Activated CD4-positive, alpha-beta T cell treated with anti-CD3 and anti-CD28 coated beads, Interleukin-2, amount 10 ng/mL, durations not matched to agents 7 days and 5 days (primary cell): ENCODE results near the gene GRIK4. TPM values are rescaled to one million over a fixed set of nuclear protein-coding genes. Genes with fewer than 3 reads are reported as not detected.

ENCODE experiments used
- CTCF ChIA-PET: fragments of 350-600 bp; sonication (Branson Sonifier 250); formaldehyde crosslinking; loops from one replicate; lab custom pipeline; 2021; ENCODE audit warnings: antibody characterized with exemption; lab: Charles Lee
- POLR2A ChIA-PET: fragments of 350-600 bp; sonication (Branson Sonifier 250); formaldehyde crosslinking; loops from one replicate; lab custom pipeline; 2021; ENCODE audit warnings: antibody characterized with exemption; lab: Charles Lee
- DNase-seq: peaks from one replicate; pipeline ENCODE4 v3.0.0-alpha.2; 2020
- H3K27ac Mint-ChIP-seq: one replicate; pipeline ENCODE4 v1.8.0; 2021; ENCODE audit warnings: mild to moderate bottlenecking, moderate library complexity, mixed read lengths
- H3K27me3 Mint-ChIP-seq: one replicate; pipeline ENCODE4 v1.8.0; 2021; ENCODE audit warnings: mixed read lengths
- H3K36me3 Mint-ChIP-seq: one replicate; pipeline ENCODE4 v1.8.0; 2021; ENCODE audit warnings: low read depth, mixed read lengths
- H3K4me1 Mint-ChIP-seq: one replicate; pipeline ENCODE4 v1.8.0; 2021; ENCODE audit warnings: mixed read lengths
- H3K4me3 Mint-ChIP-seq: one replicate; pipeline ENCODE4 v1.8.0; 2021; ENCODE audit warnings: mild to moderate bottlenecking, moderate library complexity, mixed read lengths
- H3K9me3 Mint-ChIP-seq: one replicate; pipeline ENCODE4 v1.8.0; 2021; ENCODE audit warnings: mixed read lengths
- total RNA-seq, 2 experiments: library from RNA; stranded (reverse); gene quantifications; one replicate each; pipeline ENCODE4 v1.2.3, GENCODE V29; 2021

GRIK4 gene
- total RNA-seq, 2 experiments from 2014 or later, result not detected

DNA sequence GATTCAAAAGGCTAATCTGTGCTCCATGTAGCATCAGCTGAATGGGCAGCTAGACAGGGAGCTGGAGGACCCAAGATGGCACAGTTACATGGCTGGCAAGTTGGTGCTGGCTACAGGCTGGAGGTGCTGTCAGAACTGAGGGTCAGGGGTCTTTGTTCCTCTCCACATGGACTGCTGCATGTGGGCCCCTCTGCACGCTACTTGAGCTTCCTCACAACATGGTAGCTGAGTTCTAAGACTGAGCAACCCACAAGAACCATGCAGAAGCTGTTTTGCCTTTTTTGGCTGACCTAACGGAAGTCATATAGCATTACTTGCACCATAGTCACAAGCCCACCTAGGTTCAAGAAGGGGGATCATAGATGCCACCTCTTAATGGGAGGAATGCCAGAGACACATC lies 196.1 kb downstream of the GRIK4 start:
- Mint-ChIP-seq H3K4me1 (no peaks in the 10 kb centered on the region), H3K36me3 (no peaks in the 10 kb centered on the region), H3K9me3 (peaks cover 3% of the 10 kb centered on the region), H3K27ac (no peak overlapping the region), H3K4me3 (no peak overlapping the region), H3K27me3 (no peaks in the 10 kb centered on the region)
- POLR2A ChIA-PET, result no interaction called here
- CTCF ChIA-PET, result no interaction called here
- DNase-seq, result no peak

DNA sequence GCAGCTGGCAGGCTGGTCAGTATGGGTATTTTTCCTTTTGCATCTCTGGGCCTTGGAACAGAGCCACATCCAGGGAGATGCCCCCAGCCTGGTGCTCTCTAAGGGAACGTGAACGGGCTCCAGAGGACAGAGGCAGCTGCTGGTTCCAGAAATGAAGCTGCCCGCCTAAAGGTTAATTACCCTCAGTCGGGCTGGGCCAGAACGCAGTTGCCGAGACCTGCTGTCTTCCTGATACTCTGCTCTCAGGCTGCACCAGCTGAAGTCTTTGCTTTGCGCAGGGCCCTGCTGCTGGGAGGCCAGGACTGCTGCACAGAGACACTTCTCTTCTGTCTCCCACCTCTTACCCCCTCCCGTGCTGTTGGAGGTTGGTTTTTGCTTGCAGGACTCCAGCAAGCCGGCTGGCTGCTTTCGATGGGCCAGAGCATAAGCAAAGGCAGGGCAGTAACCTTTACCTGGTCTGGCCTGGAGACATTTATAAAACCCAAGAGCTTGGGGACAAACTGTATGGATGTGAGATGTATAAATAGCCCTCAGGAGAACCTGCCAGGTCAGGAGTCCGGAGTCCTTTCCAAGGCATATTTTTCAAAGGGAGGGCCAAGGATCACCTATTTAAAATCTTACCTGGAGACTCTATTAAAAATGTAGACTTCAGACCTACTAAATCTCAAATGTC lies 197.1 kb downstream of the GRIK4 start:
- H3K27me3 Mint-ChIP-seq, result no peaks in the 10 kb centered on the region
- POLR2A ChIA-PET, result no interaction called here
- H3K27ac Mint-ChIP-seq, result no peak overlapping the region
- H3K36me3 Mint-ChIP-seq, result no peaks in the 10 kb centered on the region
- peaks cover 3% of the 10 kb centered on the region for H3K9me3 Mint-ChIP-seq
- no peaks in the 10 kb centered on the region for H3K4me1 Mint-ChIP-seq
- DNase-seq, result no peak
- no peak overlapping the region for H3K4me3 Mint-ChIP-seq
- CTCF ChIA-PET, result no interaction called here

DNA sequence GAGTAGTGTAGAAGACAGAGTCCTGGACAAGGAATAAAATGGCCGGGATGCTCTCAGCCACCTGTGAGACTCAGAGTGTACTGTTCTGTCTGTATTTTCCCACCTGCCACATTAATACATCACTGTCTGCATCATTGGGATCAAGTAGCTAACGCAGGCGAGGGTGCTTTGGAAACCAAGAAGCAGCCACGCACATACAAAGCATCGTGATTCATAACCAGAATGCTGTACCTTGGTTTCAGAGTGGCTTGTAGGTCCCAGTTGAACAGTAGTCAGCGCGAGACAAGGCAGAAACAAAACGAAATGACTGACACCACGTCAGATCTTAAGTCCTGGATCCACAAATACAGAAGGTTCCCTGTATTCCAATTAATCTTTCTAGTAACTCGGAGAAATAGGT lies 198.3 kb downstream of the GRIK4 start:
- Mint-ChIP-seq H3K4me3 (no peak overlapping the region), H3K27ac (no peak overlapping the region), H3K36me3 (no peaks in the 10 kb centered on the region), H3K27me3 (peaks cover 4% of the 10 kb centered on the region), H3K9me3 (peaks cover 3% of the 10 kb centered on the region), H3K4me1 (no peaks in the 10 kb centered on the region)
- CTCF ChIA-PET, result no interaction called here
- POLR2A ChIA-PET, result no interaction called here
- no peak for DNase-seq

DNA sequence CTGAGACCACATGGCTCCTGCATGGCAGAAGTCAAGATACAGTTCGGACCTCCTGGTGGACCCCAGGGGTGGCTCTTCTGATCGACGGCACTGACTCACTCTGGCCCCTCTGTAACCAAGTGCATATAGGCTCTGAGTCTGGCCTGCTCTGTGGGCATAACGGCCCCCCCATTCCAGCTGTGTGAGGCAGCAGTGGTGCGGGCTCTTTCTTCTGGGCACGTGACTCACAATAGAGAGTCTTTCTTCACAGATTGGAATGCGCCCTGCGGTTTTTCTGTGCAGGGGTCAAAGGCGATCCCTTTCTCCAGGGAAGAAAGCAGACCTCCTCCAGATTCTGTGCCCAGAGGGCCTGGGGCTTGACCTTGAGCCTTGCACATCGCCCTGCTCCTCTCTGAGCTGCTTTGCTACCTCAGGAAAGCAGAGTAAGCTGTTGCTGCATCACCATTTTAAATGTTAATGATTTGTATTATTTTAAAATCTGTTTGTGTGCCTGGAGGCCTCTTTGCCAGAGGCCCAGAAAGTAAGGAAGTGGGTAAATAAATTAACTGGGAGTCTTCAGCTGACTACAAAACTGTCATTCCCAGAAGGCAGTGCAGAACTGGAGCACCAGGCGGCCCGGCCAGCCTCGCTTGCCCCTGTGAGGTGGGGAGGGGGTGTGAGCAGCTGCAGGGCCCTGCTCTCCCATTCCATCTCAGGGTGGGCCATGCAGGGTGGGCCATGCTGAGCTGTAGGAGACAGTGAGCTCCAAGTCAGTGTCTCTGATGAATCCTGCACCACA lies 199.0 kb downstream of the GRIK4 start:
- H3K27me3 Mint-ChIP-seq, result peaks cover 5% of the 10 kb centered on the region
- no peaks in the 10 kb centered on the region for H3K36me3 Mint-ChIP-seq
- no peak overlapping the region for H3K4me3 Mint-ChIP-seq
- POLR2A ChIA-PET, result no interaction called here
- no peak overlapping the region for H3K27ac Mint-ChIP-seq
- peaks cover 3% of the 10 kb centered on the region for H3K4me1 Mint-ChIP-seq
- peaks cover 3% of the 10 kb centered on the region for H3K9me3 Mint-ChIP-seq
- DNase-seq, result no peak
- CTCF ChIA-PET, result interaction anchor here (1.4 kb wide), 1 partner anchor 18 kb away, joined by 3 read pairs; no protein-coding TSS in a partner anchor

DNA sequence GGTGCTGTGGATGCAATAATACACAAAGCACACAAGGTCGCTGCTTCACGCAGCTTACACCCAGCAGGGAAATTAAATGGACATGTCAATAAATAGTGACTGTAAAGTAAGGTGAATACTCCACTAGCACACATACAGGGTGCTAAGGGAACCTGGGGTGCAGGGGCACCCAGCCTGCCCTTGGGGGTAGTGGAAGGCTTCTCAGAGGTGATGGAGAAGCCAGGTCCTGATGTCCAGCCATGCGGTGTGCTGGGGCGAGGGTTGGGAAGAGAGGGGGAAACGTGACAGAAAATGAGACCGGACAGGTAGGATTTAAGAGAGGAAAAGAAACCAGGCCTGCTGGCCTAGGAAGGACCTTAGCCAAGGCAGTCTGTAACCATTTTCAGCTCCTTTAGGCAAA lies 200.5 kb downstream of the GRIK4 start:
- no peak for DNase-seq
- POLR2A ChIA-PET, result no interaction called here
- H3K27me3 Mint-ChIP-seq, result peaks cover 5% of the 10 kb centered on the region

DNA sequence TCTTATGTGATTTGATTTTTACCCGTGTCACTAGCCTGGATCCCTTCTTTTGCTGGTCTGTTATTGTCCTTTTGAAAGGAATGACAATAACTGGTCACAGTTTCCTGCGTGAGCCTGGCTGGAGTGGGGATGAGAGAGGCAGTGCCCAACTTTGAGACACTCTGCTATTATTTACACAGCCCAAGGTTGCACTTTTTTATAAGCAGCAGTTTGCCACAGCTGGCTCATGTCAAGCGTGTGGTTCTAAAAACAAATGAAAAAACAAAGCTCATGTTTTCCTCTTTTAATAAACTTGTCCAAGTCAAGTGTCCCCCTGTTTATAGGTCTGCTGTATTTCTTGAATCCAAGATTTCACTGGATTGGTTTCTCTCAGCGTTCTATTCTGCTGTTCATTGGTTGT lies 201.3 kb downstream of the GRIK4 start:
- Mint-ChIP-seq H3K4me3 (no peak overlapping the region), H3K36me3 (no peaks in the 10 kb centered on the region), H3K27ac (no peak overlapping the region), H3K27me3 (peaks cover 5% of the 10 kb centered on the region), H3K9me3 (peaks cover 1% of the 10 kb centered on the region), H3K4me1 (peaks cover 3% of the 10 kb centered on the region)
- CTCF ChIA-PET, result no interaction called here
- POLR2A ChIA-PET, result no interaction called here
- DNase-seq, result no peak

More for the DNA sequence above, 200.5 kb downstream of the GRIK4 start:
- peaks cover 3% of the 10 kb centered on the region for H3K9me3 Mint-ChIP-seq
- CTCF ChIA-PET, result interaction anchor here (1.4 kb wide), 1 partner anchor 19 kb away, joined by 3 read pairs; no protein-coding TSS in a partner anchor
- peaks cover 3% of the 10 kb centered on the region for H3K4me1 Mint-ChIP-seq
- H3K36me3 Mint-ChIP-seq, result no peaks in the 10 kb centered on the region
- no peak overlapping the region for H3K27ac Mint-ChIP-seq
- no peak overlapping the region for H3K4me3 Mint-ChIP-seq

DNA sequence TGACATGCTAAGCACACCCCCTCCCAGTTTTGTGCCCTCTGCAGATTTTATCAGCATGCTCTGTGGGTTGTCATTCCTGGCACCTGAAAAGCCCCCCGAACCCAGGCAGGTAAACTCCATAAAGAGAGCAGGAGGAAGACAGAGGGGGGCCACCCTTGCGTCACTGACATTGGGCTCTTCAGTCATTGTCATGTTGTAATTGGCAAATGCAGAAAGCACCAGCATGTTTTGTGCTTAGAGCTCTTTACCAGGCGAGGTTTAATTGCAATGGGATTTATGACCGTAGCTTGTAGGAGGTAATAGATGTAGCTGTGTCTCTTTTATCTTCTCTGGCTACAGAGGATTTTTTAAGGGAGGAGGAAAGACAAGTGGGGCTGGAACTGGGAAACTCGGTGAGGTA lies 201.7 kb downstream of the GRIK4 start:
- peaks cover 3% of the 10 kb centered on the region for H3K4me1 Mint-ChIP-seq
- POLR2A ChIA-PET, result no interaction called here
- no peak overlapping the region for H3K27ac Mint-ChIP-seq
- H3K9me3 Mint-ChIP-seq, result no peaks in the 10 kb centered on the region
- no peaks in the 10 kb centered on the region for H3K36me3 Mint-ChIP-seq
- DNase-seq, result no peak
- CTCF ChIA-PET, result no interaction called here
- no peak overlapping the region for H3K4me3 Mint-ChIP-seq
- peaks cover 5% of the 10 kb centered on the region for H3K27me3 Mint-ChIP-seq

DNA sequence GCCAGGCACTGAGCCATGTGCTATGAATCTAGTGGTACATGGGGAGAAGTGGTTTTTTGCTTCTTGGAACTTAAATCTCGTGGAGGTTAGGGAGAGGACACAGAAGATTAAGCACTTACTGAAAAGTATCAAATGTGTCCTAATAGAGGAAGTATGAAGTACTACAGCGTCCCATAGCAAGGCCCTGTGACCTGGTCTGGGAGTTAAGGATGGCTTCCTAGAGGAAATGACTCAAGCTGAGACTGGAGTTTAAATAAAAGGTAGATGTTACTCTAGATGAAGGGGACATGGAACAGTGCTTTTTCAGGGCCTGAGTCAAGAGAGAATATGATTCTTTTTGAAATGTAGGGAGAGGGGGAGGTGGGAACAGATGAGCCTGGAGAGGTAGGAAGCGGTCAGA lies 202.9 kb downstream of the GRIK4 start:
- no peaks in the 10 kb centered on the region for H3K9me3 Mint-ChIP-seq
- DNase-seq, result no peak
- H3K4me3 Mint-ChIP-seq, result no peak overlapping the region
- H3K27ac Mint-ChIP-seq, result no peak overlapping the region
- no peaks in the 10 kb centered on the region for H3K36me3 Mint-ChIP-seq
- ChIA-PET POLR2A (no interaction called here), CTCF (no interaction called here)
- H3K27me3 Mint-ChIP-seq, result peaks cover 5% of the 10 kb centered on the region
- peaks cover 3% of the 10 kb centered on the region for H3K4me1 Mint-ChIP-seq

DNA sequence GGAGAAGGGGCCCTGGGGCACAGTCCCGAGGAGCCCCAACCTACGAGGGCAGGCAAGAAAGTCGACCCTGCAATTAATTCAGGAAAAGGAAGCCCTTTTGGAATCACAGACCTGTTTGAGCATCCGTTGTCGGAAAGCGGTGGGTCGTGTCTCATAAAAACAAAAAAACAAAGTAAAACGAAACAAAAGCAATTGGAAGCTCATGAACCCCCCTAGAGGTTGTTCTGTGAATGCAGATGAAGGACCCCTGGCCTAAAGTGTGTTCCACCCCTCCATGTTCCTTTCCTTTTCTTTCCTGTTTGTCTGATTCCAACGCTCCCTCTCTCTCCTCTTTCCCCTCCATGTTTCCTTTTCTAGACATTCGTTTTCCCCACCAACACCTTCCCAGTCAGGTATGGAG lies 203.7 kb downstream of the GRIK4 start:
- no peak for DNase-seq
- POLR2A ChIA-PET, result no interaction called here
- no peak overlapping the region for H3K27ac Mint-ChIP-seq
- no peaks in the 10 kb centered on the region for H3K36me3 Mint-ChIP-seq
- H3K9me3 Mint-ChIP-seq, result no peaks in the 10 kb centered on the region
- H3K27me3 Mint-ChIP-seq, result peaks cover 5% of the 10 kb centered on the region
- CTCF ChIA-PET, result no interaction called here
- H3K4me1 Mint-ChIP-seq, result peaks cover 3% of the 10 kb centered on the region
- H3K4me3 Mint-ChIP-seq, result peak overlapping the region; percentile 53

DNA sequence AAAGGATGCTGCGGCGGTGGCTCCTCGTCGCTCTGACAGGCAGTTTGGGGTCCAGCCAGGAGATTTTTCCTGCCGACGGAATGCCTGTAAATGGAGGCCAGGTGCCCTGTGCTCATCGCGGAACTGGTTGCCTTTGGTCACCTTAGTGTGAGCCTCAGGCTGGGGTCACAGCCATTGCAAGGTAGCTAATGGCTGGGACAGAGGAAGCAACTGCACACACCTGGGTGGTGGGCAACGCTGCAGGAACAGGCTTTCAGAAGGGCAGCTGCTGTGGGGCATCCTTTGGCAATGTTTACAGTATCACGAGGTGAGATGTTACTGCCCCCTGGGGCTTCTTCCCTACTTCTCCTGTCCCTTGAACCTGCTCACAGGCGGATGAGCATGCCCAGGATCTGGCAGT lies 205.5 kb downstream of the GRIK4 start:
- POLR2A ChIA-PET, result no interaction called here

DNA sequence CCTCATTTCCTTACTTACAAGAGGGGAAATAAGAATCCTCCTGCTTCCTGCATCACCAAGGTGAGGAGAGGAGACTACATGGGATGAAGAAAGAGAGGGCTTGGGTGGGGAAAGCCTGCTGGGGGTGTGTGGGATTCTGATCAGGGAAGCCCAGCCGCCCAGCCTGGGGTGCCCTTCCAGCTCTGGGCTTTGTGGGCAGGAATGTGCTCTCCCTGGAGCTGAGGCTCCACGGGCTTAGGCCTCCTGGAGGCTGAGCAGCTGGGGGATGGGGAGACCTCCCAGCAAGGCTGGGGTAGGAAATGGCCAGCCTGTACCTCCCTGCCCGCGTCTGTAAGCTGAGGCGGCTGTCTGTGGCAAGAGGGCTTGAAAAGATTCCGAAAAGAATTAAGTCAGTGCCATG lies 206.1 kb downstream of the GRIK4 start:
- ChIA-PET POLR2A (no interaction called here), CTCF (interaction anchor here (0.6 kb wide), 1 partner anchor 1121 kb away, joined by 3 read pairs; no protein-coding TSS in a partner anchor)
- Mint-ChIP-seq H3K27ac (no peak overlapping the region), H3K4me1 (peaks cover 3% of the 10 kb centered on the region), H3K36me3 (no peaks in the 10 kb centered on the region), H3K27me3 (peaks cover 7% of the 10 kb centered on the region), H3K4me3 (no peak overlapping the region), H3K9me3 (no peaks in the 10 kb centered on the region)
- no peak for DNase-seq

More for the DNA sequence above, 205.5 kb downstream of the GRIK4 start:
- Mint-ChIP-seq H3K4me1 (peaks cover 3% of the 10 kb centered on the region), H3K27me3 (peaks cover 7% of the 10 kb centered on the region), H3K27ac (no peak overlapping the region), H3K36me3 (no peaks in the 10 kb centered on the region), H3K9me3 (no peaks in the 10 kb centered on the region), H3K4me3 (no peak overlapping the region)
- no peak for DNase-seq
- CTCF ChIA-PET, result no interaction called here

DNA sequence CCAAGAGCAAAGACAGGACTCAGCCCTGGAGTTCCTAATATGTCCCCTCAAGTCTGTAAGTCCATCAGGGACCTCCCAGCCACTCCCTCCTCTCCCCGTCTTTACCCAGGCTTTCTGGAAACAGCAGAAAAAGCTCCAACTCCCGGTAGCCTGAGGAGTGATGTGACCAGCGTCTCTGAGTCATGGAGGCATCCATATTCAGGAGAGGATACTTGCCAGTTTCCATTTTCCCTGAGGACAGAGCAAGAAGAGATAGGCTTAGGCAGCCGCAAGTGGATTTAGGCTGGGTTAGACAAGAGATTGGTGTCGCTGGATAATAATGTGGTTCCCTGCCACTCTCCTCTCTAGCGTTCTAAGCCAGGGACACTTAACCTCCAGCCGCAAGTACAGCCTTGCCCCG lies 206.6 kb downstream of the GRIK4 start:
- ChIA-PET POLR2A (no interaction called here), CTCF (no interaction called here)
- no peaks in the 10 kb centered on the region for H3K36me3 Mint-ChIP-seq
- H3K27me3 Mint-ChIP-seq, result peaks cover 7% of the 10 kb centered on the region
- peaks cover 3% of the 10 kb centered on the region for H3K4me1 Mint-ChIP-seq
- no peak overlapping the region for H3K27ac Mint-ChIP-seq
- no peak overlapping the region for H3K4me3 Mint-ChIP-seq
- no peaks in the 10 kb centered on the region for H3K9me3 Mint-ChIP-seq
- no peak for DNase-seq

DNA sequence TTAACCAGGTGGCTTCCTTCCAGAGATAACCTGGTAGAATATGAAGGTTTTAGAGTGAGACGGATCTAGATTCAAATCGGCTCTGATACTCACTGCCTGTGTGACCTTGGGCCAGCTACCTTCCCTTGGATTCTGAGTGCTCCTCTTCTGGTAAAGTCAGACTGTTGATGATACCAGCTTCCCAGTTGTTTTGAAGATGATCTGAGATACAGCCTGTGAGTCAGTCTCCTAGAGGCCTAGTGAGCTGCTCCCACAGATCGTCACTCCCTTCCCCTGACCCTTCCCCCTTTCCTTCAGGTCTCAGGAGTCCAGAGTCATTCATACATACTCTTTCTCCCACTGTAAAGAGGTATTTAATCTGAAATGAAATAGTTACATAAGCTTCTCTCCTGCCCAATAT lies 207.8 kb downstream of the GRIK4 start:
- no peaks in the 10 kb centered on the region for H3K9me3 Mint-ChIP-seq
- no peaks in the 10 kb centered on the region for H3K36me3 Mint-ChIP-seq
- H3K4me3 Mint-ChIP-seq, result no peak overlapping the region
- no peak for DNase-seq
- ChIA-PET POLR2A (no interaction called here), CTCF (no interaction called here)
- peaks cover 9% of the 10 kb centered on the region for H3K27me3 Mint-ChIP-seq
- peaks cover 3% of the 10 kb centered on the region for H3K4me1 Mint-ChIP-seq
- H3K27ac Mint-ChIP-seq, result no peak overlapping the region
